HEK293 (cell line): Measurements from ENCODE around the gene SCG3.
A peak's percentile ranks its signal among the peaks of the same experiment; 100 is the strongest.

ENCODE experiments used
- ATF2 ChIP-seq: fragments of 450-650 bp; formaldehyde crosslinking; IDR thresholded peaks from 2 replicates; pipeline ENCODE4 v1.5.1; 2016; ENCODE audit warnings: missing biosample characterization, missing genetic modification characterization, low read depth
- GLIS2 ChIP-seq: fragments of 450-650 bp; formaldehyde crosslinking; IDR thresholded peaks from 2 replicates; pipeline ENCODE4 v1.5.1; 2016; ENCODE audit warnings: missing biosample characterization, missing genetic modification characterization
- KLF10 ChIP-seq: fragments of 450-650 bp; IDR thresholded peaks from 2 replicates; pipeline ENCODE4 v1.5.1; 2018; ENCODE audit warnings: missing biosample characterization, mild to moderate bottlenecking, missing genetic modification characterization
- KLF17 ChIP-seq: fragments of 450-650 bp; formaldehyde crosslinking; IDR thresholded peaks from 2 replicates; pipeline ENCODE4 v1.5.1; 2016; ENCODE audit warnings: missing biosample characterization, missing genetic modification characterization
- MZF1 ChIP-seq: fragments of 450-650 bp; formaldehyde crosslinking; IDR thresholded peaks from 2 replicates; pipeline ENCODE4 v1.5.1; 2017; ENCODE audit warnings: missing biosample characterization, missing genetic modification characterization, borderline replicate concordance
- OSR2 ChIP-seq: fragments of 450-650 bp; formaldehyde crosslinking; IDR thresholded peaks from 2 replicates; pipeline ENCODE4 v1.5.1; 2016; ENCODE audit warnings: missing biosample characterization, missing genetic modification characterization
- PATZ1 ChIP-seq: fragments of 450-650 bp; formaldehyde crosslinking; IDR thresholded peaks from 2 replicates; pipeline ENCODE4 v1.5.1; 2016; ENCODE audit warnings: missing biosample characterization, missing genetic modification characterization
- SALL2 ChIP-seq: fragments of 450-650 bp; formaldehyde crosslinking; IDR thresholded peaks from 2 replicates; pipeline ENCODE4 v1.5.0; 2017; ENCODE audit warnings: missing biosample characterization, mild to moderate bottlenecking, missing genetic modification characterization, borderline replicate concordance
- SP3 ChIP-seq: fragments of 450-650 bp; formaldehyde crosslinking; IDR thresholded peaks from 2 replicates; pipeline ENCODE4 v1.5.1; 2016; ENCODE audit warnings: missing biosample characterization, missing genetic modification characterization
- TSHZ1 ChIP-seq: fragments of 450-650 bp; formaldehyde crosslinking; IDR thresholded peaks from 2 replicates; pipeline ENCODE4 v1.5.1; 2016; ENCODE audit warnings: missing biosample characterization, missing genetic modification characterization, borderline replicate concordance
- ZBTB11 ChIP-seq: fragments of 450-650 bp; formaldehyde crosslinking; conservative IDR thresholded peaks from 2 replicates; pipeline ENCODE4 v1.5.1; 2016; ENCODE audit warnings: low read depth, missing biosample characterization, missing genetic modification characterization
- ZFP37 ChIP-seq: fragments of 450-650 bp; formaldehyde crosslinking; IDR thresholded peaks from 2 replicates; pipeline ENCODE4 v1.5.1; 2016; ENCODE audit warnings: missing biosample characterization, missing genetic modification characterization
- ZIC2 ChIP-seq: fragments of 450-650 bp; formaldehyde crosslinking; IDR thresholded peaks from 2 replicates; pipeline ENCODE4 v1.5.1; 2016; ENCODE audit warnings: missing biosample characterization, missing genetic modification characterization
- ZNF121 ChIP-seq: fragments of 450-650 bp; formaldehyde crosslinking; IDR thresholded peaks from 2 replicates; pipeline ENCODE4 v1.5.1; 2016; ENCODE audit warnings: missing biosample characterization, missing genetic modification characterization
- ZNF239 ChIP-seq: fragments of 450-650 bp; formaldehyde crosslinking; IDR thresholded peaks from 2 replicates; pipeline ENCODE4 v1.5.1; 2016; ENCODE audit warnings: missing biosample characterization, missing genetic modification characterization
- ZNF266 ChIP-seq: fragments of 450-650 bp; formaldehyde crosslinking; IDR thresholded peaks from 2 replicates; pipeline ENCODE4 v1.5.1; 2016; ENCODE audit warnings: missing biosample characterization, missing genetic modification characterization, low read depth
- ZNF394 ChIP-seq: fragments of 450-650 bp; formaldehyde crosslinking; IDR thresholded peaks from 2 replicates; pipeline ENCODE4 v1.5.1; 2016; ENCODE audit warnings: missing biosample characterization, missing genetic modification characterization, mild to moderate bottlenecking, moderate library complexity, borderline replicate concordance
- ZNF398 ChIP-seq: fragments of 450-650 bp; formaldehyde crosslinking; IDR thresholded peaks from 2 replicates; pipeline ENCODE4 v1.5.1; 2017; ENCODE audit warnings: missing biosample characterization, missing genetic modification characterization
- ZNF514 ChIP-seq: fragments of 450-650 bp; formaldehyde crosslinking; IDR thresholded peaks from 2 replicates; pipeline ENCODE4 v1.5.1; 2016; ENCODE audit warnings: missing biosample characterization, missing genetic modification characterization
- ZNF600 ChIP-seq: fragments of 450-650 bp; formaldehyde crosslinking; IDR thresholded peaks from 2 replicates; pipeline ENCODE4 v1.5.1; 2016; ENCODE audit warnings: missing biosample characterization, missing genetic modification characterization
- ZNF621 ChIP-seq: fragments of 450-650 bp; formaldehyde crosslinking; IDR thresholded peaks from 2 replicates; pipeline ENCODE4 v1.5.1; 2017; ENCODE audit warnings: missing biosample characterization, missing genetic modification characterization
- ZSCAN18 ChIP-seq: fragments of 450-650 bp; formaldehyde crosslinking; IDR thresholded peaks from 2 replicates; pipeline ENCODE4 v1.5.1; 2016; ENCODE audit warnings: missing biosample characterization, missing genetic modification characterization

The SCG3 gene

GRCh38 chr15:51681303-51681963 is at the start of gene SCG3 (continued):
- TF ChIP-seq TSHZ1 (tag by site-specific recombination) (no peak), ZFP37 (tag by site-specific recombination) (no peak), ZIC2 (peak; percentile 15; the same call in 1 of the 2 replicates), PATZ1 (peak; percentile 65; the same call in 1 of the 2 replicates), ZNF398 (tag by site-specific recombination) (peak; percentile 84), ZNF266 (tag by site-specific recombination) (no peak), SP3 (peak; percentile 73), ZNF621 (no peak), OSR2 (tag by site-specific recombination) (no peak), SALL2 (no peak), ZSCAN18 (no peak), KLF17 (tag by site-specific recombination) (peak; percentile 77), ZBTB11 (tag by site-specific recombination) (peak; percentile 37; the same call in 1 of the 2 replicates), ATF2 (tag by site-specific recombination) (no peak), ZNF121 (no peak), MZF1 (0 out of 2 replicates have a peak, but pooled peaks have one; percentile 19), ZNF514 (tag by site-specific recombination) (no peak), ZNF600 (tag by site-specific recombination) (peak; percentile 45; the same call in 1 of the 2 replicates), KLF10 (tag by site-specific recombination) (peak; percentile 51; the same call in 1 of the 2 replicates), ZNF394 (tag by site-specific recombination) (peak; percentile 92), ZNF239 (tag by site-specific recombination) (no peak), GLIS2 (tag by site-specific recombination) (peak; percentile 53; the same call in 1 of the 2 replicates)
